HL-60/S4 treated with phorbol 12-myristate 13-acetate at 8.2 ng/mL for 4 days and 3 days (cell line): Measurements from ENCODE around the gene PRKRIP1.
"Not testable (repeated sequence)": the region's sequence is repeated elsewhere in the genome, so short reads cannot be mapped to it uniquely, and the experiment has no call there.

Source experiments
- in situ Hi-C: fragments of 300-500 bp; cut with MboI; formaldehyde crosslinking; loops from 2 replicates; pipeline ENCODE4 v1.15.0; 2022; ENCODE audit warnings: low sequenced_read_pairs

PRKRIP1 gene, protein sequence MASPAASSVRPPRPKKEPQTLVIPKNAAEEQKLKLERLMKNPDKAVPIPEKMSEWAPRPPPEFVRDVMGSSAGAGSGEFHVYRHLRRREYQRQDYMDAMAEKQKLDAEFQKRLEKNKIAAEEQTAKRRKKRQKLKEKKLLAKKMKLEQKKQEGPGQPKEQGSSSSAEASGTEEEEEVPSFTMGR

DNA sequence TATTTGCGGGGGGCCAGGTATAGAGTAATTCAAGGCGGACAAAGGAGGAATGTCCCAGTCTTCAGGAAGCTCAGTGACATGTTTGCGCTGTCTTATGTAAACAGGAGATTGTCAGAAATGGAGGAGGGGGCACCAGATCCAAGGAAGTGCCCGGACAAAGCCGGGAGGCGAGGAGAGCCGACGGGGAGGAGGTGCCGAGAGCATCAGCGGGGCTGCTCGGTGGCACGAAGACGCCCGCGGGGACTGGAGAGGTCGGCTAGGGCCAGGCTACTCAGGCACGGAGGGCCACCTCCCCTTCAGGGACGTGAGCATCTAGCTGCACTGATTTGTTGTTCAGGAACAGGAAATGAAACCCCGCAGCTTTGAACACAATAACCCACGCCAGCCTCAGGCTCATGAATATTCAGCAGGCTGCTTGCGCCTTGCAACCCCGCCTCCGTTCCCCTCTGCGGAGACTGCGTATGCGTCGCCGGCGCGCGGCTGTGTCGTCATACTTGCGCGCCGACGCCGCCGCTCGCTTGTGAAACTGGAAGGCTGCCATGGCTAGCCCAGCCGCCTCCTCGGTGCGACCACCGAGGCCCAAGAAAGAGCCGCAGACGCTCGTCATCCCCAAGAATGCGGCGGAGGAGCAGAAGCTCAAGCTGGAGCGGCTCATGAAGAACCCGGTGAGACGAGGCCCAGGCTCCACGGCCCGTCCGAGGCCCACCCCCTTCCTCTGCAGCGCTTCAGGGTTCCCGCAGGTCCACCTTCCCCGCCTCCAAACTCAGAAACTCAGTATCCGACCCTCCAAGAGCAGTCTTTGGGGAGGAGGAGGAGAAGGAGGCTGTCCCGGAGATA lies at the start of gene PRKRIP1:
PRKRIP1 (plus strand) TSS at position 491 of the 837 bp plus-strand sequence; CDS start at position 540, 49 bp downstream.
- in situ Hi-C loops = loop anchor here (25.0 kb wide), 1 partner anchor 859 kb away; no protein-coding TSS in a partner anchor

DNA sequence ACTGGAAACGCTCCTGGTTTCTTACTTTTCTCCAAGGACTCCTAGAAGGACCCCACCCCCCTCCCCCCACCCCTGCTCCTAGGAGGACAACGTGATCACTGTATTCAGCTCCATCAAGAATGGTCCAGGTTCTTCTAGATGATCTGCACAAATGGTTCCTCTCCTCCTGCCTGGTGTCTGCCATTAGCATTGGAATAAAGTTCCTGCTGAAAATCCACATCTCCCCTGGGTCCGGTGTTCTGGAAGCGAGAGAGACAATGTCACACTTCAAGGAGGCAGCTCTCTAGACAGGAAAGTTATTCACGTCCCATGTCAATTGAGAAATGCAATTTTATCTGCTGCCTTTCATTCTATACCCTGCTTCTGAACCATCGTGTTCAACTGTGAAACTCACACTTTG lies 49.2 kb upstream of the PRKRIP1 start:
- in situ Hi-C loops = not testable (repeated sequence)

DNA sequence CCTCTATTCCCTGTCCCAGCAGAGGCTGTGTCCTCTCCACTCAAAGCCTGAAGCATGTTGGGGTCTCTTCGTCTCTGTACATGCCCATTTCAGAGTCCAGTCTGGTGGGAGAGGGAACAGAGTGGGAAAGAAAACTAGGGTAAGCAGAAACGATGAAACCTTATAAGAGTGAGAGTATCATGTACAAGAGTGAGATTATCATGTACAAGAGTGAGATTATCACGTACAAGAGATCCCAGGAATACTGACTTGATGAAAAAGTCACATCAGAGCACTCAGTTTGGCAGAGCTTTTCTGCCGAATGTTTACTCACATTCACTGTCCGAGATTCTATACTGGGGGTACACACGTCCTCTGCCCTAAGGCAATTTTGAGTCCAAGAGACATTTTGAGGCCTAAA lies 39.8 kb upstream of the PRKRIP1 start, which contains the start of gene SPDYE6:
SPDYE6 (minus strand) TSS at position 101 of the 400 bp plus-strand sequence. CDS start 421 bp downstream, outside the sequence.
- in situ Hi-C loops = not testable (repeated sequence)

DNA sequence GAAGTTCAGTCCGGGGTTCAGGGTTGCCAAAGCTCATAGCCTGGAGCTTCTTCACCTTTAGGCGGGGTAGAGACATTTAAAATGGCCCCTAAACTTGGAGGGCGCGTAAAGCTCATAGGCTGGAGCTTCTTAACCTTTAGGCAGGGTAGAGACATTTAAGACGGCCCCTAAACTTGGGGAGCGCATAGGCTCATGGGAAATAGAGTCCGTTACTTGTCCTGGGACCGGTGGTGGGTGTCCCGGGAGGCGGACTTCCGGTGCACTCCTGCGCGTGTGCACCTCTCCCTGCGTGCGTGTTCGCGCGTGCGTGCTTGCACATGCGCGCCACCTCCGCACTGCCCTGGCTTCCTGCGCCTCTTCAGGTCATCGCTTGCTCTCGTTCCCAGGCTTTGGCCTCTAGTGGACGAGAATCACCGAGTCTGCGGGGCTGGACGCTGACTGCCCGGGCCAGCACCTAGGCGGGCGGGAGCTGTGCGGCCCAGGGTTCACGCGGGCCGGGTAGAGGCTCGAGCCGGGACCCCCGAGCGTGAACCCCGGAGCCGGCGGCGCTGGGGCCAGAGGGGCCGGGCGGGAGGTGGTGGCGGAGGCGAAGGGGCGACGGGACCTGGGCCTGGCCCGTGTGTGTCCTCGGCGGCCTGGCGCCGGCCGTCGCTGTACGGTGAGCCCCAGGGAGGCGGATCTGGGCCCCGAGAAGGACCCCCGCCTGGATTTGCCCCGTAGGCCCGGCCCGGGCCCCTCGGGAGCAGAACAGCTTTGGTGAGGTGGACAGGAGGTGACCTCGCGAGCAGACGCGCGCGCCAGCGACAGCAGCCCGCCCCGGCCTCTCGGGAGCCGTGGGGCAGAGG lies 32.4 kb upstream of the PRKRIP1 start:
- in situ Hi-C loops = not testable (repeated sequence)

DNA sequence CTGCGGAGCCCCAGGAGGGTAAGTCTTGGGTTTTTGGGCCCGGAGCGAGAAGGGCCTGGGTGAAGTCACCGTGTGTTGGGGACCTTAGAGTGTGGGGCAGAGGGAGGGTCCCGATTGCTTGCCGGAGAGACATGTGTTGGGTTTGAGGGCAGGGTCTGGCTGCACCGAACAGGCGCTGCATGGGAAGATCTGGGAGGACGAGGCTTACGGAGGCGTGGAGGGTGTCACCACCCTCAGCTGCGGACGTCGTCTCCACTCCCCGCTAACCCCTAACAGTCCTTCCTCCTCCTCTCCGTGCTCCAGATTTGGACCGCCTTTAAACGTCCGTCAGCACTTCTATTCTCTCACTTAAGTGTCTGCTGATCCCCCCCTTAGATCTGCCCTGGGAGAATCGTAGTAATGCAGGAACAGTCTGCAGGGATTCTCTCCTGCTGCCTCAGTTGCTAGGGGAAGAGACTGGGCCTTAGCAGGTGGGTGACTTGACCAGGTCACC lies 31.7 kb upstream of the PRKRIP1 start:
- in situ Hi-C loops = not testable (repeated sequence)

DNA sequence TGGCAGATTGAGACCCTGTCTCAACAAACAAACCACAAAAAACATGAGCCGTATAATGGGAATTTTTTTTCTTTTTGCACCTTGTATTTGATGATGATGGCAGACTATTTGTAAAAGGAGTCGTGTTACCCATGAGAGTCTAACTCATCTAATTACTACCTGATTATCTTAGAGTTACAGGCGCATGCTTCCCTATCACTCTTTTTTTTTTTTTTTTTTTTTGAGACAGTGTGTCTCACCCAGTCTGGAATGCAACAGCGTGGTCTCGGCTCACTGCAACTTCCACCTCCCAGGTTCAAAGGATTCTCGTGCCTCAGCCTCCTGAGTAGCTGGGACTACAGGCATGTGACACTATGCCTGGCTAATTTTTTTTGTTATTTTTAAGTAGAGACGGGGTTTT lies 30.8 kb upstream of the PRKRIP1 start:
- in situ Hi-C loops = not testable (repeated sequence)

DNA sequence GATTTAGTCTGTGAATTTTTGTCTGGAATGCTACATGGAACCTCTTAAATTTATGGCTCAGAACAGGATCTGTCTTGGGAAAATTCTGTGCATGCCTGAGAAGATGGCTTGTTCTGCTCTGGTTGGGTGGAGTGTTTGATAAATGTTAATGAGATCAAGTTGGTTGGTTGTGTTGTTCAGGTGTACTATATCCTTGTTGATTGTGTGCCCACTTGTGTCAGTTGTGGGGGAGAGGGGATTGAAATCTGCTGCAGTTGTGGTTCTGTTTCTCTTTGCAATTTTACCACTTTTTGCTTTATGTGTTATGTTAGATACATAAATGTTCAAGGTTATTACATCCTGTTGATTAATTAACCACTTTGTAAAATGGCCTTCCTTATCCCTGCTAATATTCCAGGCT lies 26.1 kb upstream of the PRKRIP1 start:
- in situ Hi-C loops = not testable (repeated sequence)

DNA sequence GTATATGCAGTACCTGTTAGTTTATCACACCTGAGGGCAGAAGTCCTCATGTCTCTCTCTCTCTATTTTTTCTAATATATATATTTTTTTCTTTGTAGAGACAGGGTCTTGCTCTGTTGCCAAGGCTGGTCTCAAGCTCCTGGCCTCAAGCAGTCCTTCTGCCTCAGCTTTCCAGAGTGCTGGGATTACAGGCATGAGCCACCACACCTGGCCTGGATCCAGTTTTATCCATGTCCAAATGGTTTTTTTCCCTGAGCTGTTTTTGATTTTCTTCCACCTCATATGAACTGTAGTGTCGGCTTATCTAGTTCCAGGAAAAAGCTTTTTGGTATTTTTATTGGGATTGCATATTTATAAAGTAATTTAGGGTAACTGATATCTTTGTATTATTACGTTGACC lies 23.4 kb upstream of the PRKRIP1 start:
- in situ Hi-C loops = not testable (repeated sequence)

DNA sequence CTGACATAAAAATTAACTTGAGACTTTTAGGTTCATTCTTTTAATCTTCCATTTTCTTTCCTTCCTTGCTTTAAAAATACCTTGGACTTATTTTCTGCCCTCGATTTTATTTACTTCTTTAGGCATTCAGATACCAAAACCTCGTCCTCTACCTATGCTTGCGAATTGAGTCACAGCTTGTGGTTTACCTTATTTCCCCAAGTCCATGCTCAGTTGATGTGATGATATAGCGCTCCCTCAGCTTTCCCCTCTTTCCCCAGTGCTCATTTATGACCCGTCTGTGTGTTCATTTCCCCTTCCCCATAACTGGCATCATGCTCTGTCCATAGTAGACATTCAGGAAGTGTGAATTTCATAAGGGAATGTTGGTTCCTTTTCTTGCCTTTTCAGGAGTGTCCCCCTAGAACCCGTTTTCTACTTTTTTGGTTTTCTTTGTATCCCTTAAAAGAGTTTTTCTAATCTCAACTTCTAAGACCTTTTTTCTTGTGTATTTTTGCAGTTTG lies 19.1 kb upstream of the PRKRIP1 start:
- in situ Hi-C loops = loop anchor here (25.0 kb wide), 1 partner anchor 840 kb away; no protein-coding TSS in a partner anchor

DNA sequence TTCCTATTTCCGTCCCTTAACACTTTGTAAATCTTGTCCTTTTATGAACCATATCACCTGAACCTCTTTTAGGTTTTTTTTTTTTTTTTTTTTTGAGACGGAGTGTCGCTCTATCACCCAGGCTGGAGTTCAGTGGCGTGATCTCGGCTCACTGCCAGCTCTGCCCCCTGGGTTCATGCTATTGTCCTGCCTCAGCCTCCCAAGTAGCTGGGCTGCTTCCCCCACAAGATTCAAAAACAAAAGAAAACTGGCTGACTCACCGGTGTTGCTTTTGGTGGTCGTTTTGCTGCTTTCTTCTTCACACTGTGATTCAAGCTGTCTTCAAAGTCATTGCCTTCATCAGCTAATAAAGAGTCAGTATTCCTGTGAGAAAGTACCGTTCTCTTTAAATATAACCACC lies 15.3 kb upstream of the PRKRIP1 start:
- in situ Hi-C loops = loop anchor here (25.0 kb wide), 1 partner anchor 844 kb away; no protein-coding TSS in a partner anchor

DNA sequence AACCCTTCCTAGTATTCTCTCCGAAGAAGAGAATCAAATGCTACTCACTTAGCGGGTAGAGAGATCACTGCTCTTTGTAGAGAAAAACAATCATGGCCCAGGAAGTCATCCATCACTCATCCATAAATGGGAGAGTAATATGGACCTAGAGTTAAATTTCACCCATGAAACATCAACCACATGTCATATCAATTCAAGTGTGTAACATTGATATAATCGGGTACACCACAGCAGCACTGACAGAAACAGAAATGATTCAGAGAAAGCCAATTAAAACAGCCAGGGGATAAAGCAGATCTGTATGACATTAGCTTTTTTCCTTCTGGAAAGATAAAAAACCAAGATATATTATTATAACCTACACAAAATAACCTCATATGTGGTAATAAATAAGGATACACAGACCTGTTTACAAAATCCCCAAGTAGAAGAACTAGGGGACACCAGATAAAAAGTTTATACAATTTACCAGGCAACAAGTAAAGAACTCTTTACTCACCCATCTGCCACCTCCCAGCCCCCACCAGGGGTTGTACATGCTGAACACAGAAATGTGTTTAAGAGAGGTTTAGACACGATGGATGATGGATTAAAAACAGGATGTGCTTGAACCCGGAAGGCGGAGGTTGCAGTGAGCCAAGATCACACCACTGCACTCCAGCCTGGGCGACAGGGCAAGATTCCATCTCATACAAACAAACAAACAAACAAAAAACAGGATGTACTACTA lies 14.3 kb upstream of the PRKRIP1 start:
- in situ Hi-C loops = loop anchor here (25.0 kb wide), 1 partner anchor 845 kb away; no protein-coding TSS in a partner anchor

DNA sequence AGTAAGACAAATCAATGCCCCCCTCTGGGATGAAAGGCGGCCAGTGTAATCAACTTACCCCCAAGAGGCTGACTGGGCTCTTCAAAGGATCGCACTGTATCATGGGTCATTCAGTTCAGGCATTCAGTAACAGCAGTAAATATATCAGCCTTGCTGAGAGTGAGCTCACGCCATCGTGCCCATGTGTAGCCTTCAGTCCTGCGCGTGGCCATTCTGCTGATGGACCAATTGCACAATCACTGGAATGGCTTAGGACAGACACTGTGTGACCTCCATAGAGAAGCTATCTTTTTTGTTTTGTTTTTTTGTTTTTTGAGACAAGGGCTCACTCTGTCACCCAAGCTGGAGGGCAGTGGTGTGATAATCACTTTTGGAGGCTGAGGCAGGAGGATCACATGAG lies 9.1 kb upstream of the PRKRIP1 start:
- in situ Hi-C loops = loop anchor here (25.0 kb wide), 1 partner anchor 850 kb away; no protein-coding TSS in a partner anchor

DNA sequence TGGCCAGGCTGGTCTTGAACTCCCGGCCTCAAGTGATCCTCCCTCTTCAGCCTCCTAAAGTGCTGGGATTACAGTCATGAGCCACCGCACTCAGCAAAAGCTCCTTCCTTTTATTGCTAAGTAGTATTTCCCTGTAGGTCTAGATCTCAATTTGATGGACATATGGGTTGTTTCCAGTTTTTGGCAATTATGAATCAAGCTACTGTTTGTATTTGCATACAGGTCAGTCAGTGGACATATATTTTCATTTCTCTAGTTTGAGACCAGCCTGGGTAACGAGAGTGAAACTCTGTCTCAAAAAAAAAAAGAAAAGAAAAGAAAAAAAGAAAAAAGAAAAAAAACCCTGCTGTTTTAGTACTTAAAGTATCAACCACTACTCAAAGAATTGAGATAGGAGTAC lies 6.4 kb upstream of the PRKRIP1 start:
- in situ Hi-C loops = loop anchor here (5.0 to 25.0 kb wide), 2 partner anchors 113 to 853 kb away; no protein-coding TSS in a partner anchor

DNA sequence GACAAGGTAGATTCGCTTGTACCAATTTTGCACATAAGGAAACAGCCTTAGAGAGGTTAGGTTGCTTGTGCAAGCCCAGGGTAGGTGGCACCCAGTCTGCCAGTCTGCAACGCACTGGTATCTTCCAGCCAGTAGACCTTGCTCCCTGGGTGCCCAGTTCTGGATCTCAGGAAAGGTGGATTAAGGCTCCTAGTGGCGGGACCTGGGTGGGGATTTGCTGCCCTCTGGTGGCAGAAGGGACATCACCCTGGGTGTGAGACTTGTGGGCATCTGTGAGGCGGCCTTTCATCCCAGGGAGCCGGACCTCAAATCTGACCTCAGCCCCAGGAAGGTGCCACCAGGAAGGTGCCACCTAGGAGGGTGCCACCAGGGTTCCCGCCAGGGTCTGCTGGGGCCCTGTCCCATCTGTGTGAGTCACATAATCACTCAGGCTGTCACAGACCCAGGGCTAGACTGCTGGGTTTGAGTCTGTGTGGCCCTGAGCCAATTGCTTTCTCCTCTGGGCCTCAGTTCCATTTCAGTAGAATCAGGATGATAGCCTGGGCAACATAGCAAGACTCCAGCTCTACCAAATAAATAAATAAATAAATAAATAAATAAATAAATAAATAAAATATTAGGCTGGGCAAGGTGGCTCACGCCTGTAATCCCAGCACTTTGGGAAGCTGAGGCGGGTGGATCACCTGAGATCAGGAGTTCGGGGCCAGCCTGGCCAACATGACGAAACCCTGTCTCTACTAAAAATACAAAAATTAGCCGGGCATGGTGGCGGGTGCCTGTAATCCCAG lies 5.3 kb upstream of the PRKRIP1 start:
- in situ Hi-C loops = loop anchor here (5.0 to 25.0 kb wide), 2 partner anchors 114 to 854 kb away; no protein-coding TSS in a partner anchor

DNA sequence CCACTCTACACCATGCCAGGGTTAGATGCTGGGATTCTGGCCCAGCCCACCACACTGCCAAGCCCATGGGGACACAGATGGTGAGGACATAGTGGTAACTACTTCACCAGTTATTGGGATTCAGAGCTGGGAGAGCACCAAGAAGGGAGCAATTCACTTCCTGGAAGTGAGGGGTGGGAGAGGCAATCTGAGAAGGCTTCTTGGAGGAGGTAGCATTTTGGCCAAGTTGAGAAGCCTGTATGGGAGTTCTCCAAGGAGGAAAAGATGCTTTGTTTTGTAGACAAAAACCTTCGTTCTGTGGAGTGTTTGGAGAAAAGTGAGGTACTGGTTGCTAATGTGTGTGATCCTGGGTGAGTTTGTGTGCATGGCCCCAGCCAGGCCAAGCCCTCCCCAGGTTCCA lies 3.8 kb upstream of the PRKRIP1 start:
- in situ Hi-C loops = loop anchor here (5.0 to 25.0 kb wide), 2 partner anchors 115 to 855 kb away; no protein-coding TSS in a partner anchor

DNA sequence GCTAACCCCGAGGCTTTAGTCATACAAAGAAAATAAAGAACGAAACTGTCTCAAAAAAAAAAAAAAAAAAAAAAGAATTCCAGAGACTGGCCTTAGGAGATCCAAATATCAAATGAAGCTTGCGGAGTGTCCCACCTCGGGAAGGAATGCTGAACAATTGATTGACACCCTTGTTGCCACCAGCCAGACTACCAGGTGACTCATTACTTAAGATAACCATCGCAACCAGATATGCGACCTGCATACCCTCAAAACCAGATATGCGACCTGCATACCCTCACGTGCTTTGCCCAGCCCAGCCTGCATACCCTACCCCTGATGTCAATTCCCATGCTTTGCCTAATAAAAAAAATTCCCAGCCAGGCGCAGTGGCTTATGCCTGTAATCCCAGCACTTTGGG lies 2.7 kb upstream of the PRKRIP1 start:
- in situ Hi-C loops = loop anchor here (5.0 to 25.0 kb wide), 2 partner anchors 116 to 856 kb away; no protein-coding TSS in a partner anchor

DNA sequence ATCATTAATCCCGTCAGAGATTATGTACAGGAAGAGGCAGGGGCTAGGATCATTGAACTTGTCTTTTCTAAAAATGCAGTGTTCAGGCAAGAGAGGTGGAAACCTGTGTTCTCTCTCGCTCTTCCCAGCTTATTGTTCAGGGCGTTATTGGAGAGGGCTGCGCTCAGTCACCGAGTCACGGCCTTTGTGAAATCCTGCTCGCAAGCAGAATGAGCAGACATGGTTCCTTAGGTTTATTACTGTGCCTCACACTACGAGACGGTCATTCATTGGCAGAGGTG lies 631 bp upstream of the PRKRIP1 start:
- in situ Hi-C loops = loop anchor here (25.0 kb wide), 1 partner anchor 858 kb away; no protein-coding TSS in a partner anchor

DNA sequence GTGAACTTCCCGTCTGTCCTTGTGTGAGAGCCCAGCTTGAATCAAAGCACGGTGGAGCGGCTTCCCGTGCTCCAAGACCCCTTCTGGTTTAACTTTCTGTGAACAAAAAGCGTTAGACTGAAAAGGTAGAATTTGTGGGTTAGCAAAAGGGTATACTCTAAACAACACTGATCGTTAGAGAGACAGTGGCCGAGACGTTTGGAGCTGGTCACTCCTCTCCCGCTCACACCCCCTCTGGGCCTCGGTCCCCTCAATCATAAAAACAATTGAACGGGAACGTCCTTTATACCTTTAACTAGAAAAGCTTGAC lies 502 bp downstream of the PRKRIP1 start:
- in situ Hi-C loops = loop anchor here (25.0 kb wide), 1 partner anchor 859 kb away; no protein-coding TSS in a partner anchor

DNA sequence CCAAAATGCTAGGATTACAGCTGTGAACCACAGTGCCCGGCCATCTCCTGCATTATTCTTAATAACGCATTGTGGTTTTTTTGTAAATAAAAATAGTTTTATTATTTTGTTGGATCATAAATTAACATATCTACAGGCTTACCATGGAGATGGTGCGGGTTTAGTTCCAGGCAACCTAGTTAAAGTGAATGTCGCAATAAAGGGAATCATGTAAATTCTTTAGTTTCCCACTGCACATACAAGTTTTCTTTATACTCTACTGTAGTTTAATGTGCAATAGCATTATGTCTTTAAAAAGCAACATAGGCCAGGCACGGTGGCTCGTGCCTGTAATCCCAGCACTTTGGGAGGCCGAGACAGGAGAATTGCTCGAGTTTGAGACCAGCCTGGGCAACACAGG lies 2.4 kb downstream of the PRKRIP1 start:
- in situ Hi-C loops = loop anchor here (25.0 kb wide), 1 partner anchor 861 kb away; no protein-coding TSS in a partner anchor
